Neural crest cell (in vitro differentiated cells): ENCODE data around the gene ZNF564. TPM values are rescaled to one million over a fixed set of nuclear protein-coding genes. Genes with fewer than 3 reads are reported as not detected.

Experiments
- DNase-seq: peaks from one replicate; pipeline ENCODE4 v3.0.0; 2021; ENCODE audit warnings: low read depth, mixed read lengths, low spot score
- H3K27ac Mint-ChIP-seq: one replicate; pipeline ENCODE4 v1.8.0; 2021; ENCODE audit warnings: mild to moderate bottlenecking, mixed read lengths; ENCODE audit not compliant: unreplicated experiment
- H3K27me3 Mint-ChIP-seq: 2 replicates; pipeline ENCODE4 v1.8.0; 2021; ENCODE audit warnings: low read depth, mild to moderate bottlenecking, mixed read lengths
- H3K36me3 Mint-ChIP-seq: 2 replicates; pipeline ENCODE4 v1.8.0; 2021; ENCODE audit warnings: low read depth, mild to moderate bottlenecking, mixed read lengths
- H3K4me1 Mint-ChIP-seq: 2 replicates; pipeline ENCODE4 v1.8.0; 2021; ENCODE audit warnings: mixed read lengths
- H3K4me3 Mint-ChIP-seq: one replicate; pipeline ENCODE4 v1.8.0; 2021; ENCODE audit warnings: mild to moderate bottlenecking, mixed read lengths
- H3K9me3 Mint-ChIP-seq: 2 replicates; pipeline ENCODE4 v1.8.0; 2021; ENCODE audit warnings: mixed read lengths
- total RNA-seq: library from RNA; stranded (reverse); gene quantifications from 2 replicates; pipeline ENCODE4 v1.2.1, GENCODE V29; 2021
- TF ChIP-seq, protein P1 (sequence below): fragments of 200-600 bp; sonication (generic); conservative IDR thresholded peaks from 2 replicates; pipeline ENCODE4 v1.5.0; 2021; ENCODE audit warnings: antibody characterized with exemption, mild to moderate bottlenecking

Gene ZNF564
- total RNA-seq, 1 donor from 2014 or later, result 9.9 TPM

DNA sequence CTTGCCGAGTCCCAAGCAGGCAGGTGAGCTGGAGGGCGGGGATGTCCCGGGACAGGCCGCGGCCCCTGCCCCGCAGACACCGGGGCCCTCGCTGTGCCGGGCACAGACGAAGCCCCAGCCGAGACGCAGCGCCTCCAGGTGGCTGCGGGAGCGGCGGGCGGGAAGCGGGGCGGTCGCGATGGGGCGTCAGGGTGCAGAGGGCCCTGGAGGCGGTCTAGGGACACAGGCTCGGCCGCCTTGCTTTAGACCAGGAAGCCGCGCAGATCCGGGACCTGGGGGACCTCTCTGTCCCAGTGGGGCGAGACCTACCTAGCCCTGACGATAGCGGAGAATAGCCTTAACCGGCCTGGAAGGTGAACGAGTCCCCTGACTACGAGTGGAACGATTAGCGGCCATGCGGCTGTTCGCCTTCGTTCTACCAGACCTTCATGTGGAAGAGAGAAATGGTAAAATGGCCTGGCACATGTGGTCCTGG is 4.2 kb upstream of the ZNF564 start:
- Mint-ChIP-seq H3K9me3 (no peaks in the 10 kb centered on the region), H3K27me3 (no peaks in the 10 kb centered on the region), H3K4me1 (peaks cover 15% of the 10 kb centered on the region), H3K36me3 (no peaks in the 10 kb centered on the region), H3K4me3 (no peak overlapping the region), H3K27ac (no peak overlapping the region)
- DNase-seq, result no peak
- TF ChIP-seq, protein P1, sequence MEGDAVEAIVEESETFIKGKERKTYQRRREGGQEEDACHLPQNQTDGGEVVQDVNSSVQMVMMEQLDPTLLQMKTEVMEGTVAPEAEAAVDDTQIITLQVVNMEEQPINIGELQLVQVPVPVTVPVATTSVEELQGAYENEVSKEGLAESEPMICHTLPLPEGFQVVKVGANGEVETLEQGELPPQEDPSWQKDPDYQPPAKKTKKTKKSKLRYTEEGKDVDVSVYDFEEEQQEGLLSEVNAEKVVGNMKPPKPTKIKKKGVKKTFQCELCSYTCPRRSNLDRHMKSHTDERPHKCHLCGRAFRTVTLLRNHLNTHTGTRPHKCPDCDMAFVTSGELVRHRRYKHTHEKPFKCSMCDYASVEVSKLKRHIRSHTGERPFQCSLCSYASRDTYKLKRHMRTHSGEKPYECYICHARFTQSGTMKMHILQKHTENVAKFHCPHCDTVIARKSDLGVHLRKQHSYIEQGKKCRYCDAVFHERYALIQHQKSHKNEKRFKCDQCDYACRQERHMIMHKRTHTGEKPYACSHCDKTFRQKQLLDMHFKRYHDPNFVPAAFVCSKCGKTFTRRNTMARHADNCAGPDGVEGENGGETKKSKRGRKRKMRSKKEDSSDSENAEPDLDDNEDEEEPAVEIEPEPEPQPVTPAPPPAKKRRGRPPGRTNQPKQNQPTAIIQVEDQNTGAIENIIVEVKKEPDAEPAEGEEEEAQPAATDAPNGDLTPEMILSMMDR, result no peak

DNA sequence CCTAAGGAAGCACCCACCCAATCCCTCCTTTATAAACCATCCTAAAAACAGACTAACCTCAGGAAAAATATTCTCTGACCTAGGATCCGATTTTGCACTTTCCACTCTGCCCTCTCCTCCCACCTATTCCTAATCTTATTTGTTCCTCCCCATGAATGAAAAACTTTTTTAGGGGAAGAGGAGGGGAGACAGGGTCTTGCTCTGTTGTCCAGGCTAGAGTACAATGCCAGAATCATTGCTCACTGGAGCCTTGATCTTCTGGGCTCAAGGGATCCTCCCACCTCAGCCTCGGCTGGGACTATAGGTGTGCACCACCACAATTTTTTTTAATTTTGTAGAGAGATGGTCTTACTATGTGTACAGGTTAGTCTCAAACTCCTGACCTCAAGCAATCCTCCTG is 4.4 kb downstream of the ZNF564 start:
- TF ChIP-seq, protein P1, result no peak
- Mint-ChIP-seq H3K27ac (no peak overlapping the region), H3K4me1 (peaks cover 20% of the 10 kb centered on the region), H3K36me3 (peaks cover 44% of the 10 kb centered on the region), H3K27me3 (no peaks in the 10 kb centered on the region), H3K9me3 (peaks cover 12% of the 10 kb centered on the region), H3K4me3 (peak overlapping the region; percentile 49)
- DNase-seq, result no peak

DNA sequence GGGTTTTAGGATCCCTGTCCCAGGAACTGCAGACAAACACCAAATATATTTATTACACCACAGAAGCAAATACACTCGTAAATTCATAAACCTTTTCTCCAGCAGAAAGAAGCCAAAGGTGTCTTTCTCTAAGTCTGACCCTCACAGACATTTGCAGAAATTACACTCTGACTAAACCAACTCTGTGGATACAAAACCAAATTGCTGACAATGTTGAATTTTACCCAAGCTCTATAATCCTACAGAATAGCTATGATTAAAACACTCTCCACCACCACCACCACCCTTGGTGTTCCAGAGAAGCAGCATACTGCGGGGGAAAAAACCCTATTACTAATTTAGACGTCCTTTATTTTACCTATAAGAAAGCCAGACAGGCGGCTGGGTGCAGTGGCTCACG is 5.2 kb downstream of the ZNF564 start:
- Mint-ChIP-seq H3K36me3 (peaks cover 48% of the 10 kb centered on the region), H3K4me1 (peaks cover 13% of the 10 kb centered on the region), H3K27me3 (no peaks in the 10 kb centered on the region), H3K9me3 (peaks cover 12% of the 10 kb centered on the region), H3K27ac (no peak overlapping the region), H3K4me3 (peak overlapping the region; percentile 57)
- TF ChIP-seq, protein P1, result no peak
- DNase-seq, result no peak

DNA sequence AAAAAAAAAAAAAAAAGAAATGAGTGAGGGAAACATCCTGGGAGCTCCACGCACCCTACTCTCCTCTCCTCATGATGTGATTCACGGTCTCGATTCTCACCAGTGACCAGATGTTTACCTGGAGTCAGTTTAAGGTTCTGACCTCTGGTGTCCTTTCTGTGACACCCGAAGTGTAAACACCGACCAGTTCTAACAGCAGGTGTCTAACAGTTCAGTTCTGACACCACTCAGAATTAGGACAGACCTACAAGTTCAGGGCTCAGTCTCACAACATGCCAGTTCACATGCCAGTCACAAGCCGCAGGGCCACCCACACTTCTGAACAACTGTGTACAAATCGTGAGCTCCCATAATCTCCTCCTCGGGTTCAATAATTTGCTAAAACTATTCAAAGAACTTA is 6.0 kb downstream of the ZNF564 start:
- DNase-seq, result no peak
- H3K27ac Mint-ChIP-seq, result no peak overlapping the region
- peaks cover 13% of the 10 kb centered on the region for H3K9me3 Mint-ChIP-seq
- H3K36me3 Mint-ChIP-seq, result peaks cover 50% of the 10 kb centered on the region
- H3K4me3 Mint-ChIP-seq, result no peak overlapping the region
- no peaks in the 10 kb centered on the region for H3K27me3 Mint-ChIP-seq
- peaks cover 9% of the 10 kb centered on the region for H3K4me1 Mint-ChIP-seq
- TF ChIP-seq, protein P1, result no peak

DNA sequence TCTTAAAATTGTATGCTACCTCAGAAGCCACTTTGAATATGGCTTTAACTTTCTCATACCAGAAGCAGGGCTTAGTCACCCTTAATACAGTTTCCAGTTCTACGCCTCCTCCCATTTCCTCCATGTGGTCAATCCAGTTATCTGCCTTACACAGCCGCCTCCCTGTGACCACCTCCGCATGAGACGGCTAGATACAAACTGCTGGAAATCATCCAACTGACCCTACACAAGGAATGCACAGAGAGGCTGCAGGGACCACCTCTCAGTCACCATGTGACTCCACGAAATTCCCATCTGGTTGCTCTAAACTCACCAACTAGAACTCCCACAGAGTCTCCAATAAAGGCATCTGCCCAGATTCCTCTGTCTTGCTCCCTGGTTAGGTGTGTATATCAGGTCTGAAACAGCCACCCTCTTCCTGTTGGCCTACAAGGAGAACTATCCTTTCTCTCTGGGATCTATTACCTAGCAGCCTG is 6.8 kb downstream of the ZNF564 start:
- Mint-ChIP-seq H3K9me3 (peaks cover 16% of the 10 kb centered on the region), H3K27ac (peak overlapping the region; percentile 35), H3K36me3 (peaks cover 54% of the 10 kb centered on the region)

More for the DNA sequence above, 6.8 kb downstream of the ZNF564 start:
- no peak for DNase-seq
- peaks cover 4% of the 10 kb centered on the region for H3K4me1 Mint-ChIP-seq
- H3K4me3 Mint-ChIP-seq, result no peak overlapping the region
- H3K27me3 Mint-ChIP-seq, result no peaks in the 10 kb centered on the region
- TF ChIP-seq, protein P1, result no peak
